ENCODE results near the gene ORAI3.

Gene ORAI3

DNA sequence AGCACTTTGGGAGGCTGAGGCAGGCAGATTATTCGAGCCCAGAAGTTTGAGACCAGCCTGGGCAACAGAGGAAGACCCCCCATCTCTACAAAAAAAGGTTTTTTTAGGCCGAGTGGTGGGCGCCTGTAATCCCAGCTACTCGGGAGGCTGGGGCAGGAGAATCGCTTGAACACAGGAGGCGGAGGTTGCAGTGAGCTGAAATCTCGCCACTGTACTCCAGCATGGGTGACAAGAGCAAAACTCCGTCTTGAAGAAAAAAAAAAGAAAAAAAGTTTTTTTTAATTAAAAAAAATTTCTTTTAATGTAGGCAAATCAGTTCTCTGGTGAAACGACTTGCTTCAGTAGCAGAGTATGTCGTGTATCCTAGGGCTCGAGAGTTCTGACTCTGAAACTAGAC is 47.1 kb downstream of the ORAI3 start:
- Mint-ChIP-seq H3K9me3 (no peaks in the 10 kb centered on the region), H3K4me1 (ENCODE audit: low read depth) (peaks cover 8% of the 10 kb centered on the region), H3K4me3 (peak overlapping the region; percentile 56), H3K36me3 (ENCODE audit: low read depth) (no peaks in the 10 kb centered on the region), H3K27me3 (ENCODE audit: low read depth) (no peaks in the 10 kb centered on the region), H3K27ac (no peak overlapping the region)

DNA sequence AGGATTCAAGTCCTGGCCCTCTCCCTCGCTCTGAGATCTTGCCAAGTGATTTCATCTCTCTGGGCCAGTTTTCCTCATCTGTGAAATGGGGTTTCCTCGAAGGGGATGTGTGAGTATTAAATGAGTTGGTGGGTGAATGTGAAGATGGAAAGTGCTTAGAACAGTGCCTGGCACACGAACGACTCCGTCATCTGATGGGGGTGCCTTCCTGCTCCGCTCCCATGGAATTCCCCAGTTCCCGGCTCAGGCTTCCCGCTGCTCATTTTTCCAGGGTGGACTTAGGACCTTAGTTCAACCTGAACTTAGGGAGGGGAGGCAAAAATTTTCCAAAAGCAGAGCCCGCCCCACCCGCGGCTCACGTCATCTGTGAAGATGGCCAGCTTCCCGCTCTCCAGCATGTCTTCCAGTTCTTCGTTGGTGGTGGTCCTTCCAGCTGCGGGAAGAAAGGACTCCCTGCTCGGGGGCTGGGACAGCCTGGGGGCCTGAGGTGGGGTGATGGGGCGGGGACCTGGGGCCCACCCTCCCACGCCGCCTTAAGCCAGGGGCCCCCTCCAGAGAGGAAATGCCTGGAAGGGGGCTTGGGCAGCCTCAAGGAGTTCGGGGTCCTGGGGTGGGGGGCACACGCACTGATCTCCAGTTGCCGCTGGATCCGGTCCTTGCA is 47.6 kb downstream of the ORAI3 start:
- H3K4me3 Mint-ChIP-seq, result peak overlapping the region; percentile 80
- peaks cover 8% of the 10 kb centered on the region for H3K4me1 Mint-ChIP-seq (ENCODE audit: low read depth)
- no peaks in the 10 kb centered on the region for H3K9me3 Mint-ChIP-seq
- H3K36me3 Mint-ChIP-seq (ENCODE audit: low read depth), result no peaks in the 10 kb centered on the region
- peak overlapping the region; percentile 81 for H3K27ac Mint-ChIP-seq
- no peaks in the 10 kb centered on the region for H3K27me3 Mint-ChIP-seq (ENCODE audit: low read depth)

DNA sequence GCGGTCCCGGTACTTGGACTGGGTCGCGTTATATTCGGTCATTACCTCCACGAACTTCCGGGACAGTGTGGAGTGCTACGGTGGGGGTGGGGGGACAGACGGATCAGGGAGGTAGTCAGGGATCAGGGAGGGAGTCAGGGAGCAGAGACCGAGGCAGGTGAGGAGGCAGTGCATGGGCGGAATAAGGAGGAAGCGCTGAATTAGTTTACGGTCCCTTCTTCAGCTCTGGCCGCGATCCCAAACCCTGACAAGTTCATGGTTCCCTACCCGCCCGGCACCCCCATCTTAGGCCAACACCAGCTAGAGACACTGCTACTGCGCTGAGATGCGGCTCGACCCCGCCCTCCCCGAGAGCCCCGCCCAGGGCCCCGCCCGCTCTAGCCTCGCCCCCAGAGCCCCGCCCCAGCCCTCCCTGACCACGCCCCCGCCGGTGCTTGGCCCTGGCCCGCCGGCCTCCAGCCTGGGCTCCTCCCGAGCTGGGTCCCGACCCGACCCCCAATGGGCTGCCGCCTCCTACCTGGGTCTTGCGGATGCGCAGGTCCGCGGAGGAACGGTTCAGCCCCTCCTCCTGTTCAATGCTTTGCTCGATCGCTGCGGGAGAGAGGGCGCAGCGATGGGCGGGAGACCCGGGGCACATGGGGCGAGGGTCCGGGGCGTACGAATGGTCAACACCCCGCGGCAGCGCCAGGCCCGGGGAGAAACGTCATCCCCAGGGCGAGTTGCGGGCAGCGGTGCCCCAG is 48.3 kb downstream of the ORAI3 start:
- Mint-ChIP-seq H3K27me3 (ENCODE audit: low read depth) (no peaks in the 10 kb centered on the region), H3K4me3 (peak overlapping the region; percentile 80), H3K27ac (peak overlapping the region; percentile 81)

DNA sequence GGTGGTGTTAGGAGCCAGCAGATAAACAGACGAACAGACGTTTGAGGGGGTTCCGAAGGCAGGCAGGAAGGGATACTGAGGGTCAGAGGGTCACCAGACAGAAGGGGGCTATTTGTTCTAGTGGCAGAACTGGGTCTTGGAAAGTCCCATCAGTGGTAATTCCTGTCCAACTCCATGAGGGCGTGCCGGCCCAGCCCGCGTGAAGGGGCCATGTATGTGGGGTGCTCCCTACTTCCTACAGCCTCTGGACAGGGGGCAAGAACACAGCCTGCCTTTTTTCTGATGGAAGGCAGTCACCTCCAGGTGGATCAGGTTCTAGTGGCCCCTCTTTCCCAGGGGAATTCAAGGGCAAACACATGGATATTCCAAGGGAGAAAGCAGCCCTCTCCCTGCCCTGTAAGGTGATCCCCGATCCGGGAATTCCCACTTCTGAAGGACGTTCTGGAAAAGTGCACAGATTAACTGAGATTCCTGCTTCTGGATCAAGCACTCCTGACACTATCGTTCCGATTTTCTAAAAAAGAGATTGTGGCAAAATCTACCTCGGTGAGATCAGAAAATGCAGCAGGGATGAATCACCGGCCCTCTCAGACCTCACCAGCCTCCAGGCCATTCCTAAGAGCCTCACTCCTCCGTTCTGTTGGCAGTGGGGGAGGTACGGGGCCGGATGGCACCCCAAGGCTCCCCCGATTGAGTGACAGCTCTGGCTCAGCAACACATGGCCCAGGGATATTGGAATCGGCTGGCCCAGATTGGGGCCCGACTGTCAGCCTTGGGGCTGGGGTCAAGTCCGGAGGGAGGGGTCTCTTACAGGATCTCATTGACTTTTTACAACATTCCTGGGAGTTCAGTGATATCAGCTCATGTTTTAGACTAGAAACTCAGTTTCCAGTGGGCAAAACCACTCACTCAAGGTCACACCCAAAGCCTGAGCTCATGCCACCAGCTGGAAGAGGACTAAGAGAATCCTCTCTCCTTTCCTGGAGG is 49.1 kb downstream of the ORAI3 start:
- no peak overlapping the region for H3K27ac Mint-ChIP-seq
- no peaks in the 10 kb centered on the region for H3K9me3 Mint-ChIP-seq
- H3K36me3 Mint-ChIP-seq (ENCODE audit: low read depth), result no peaks in the 10 kb centered on the region
- H3K27me3 Mint-ChIP-seq (ENCODE audit: low read depth), result no peaks in the 10 kb centered on the region
- peaks cover 6% of the 10 kb centered on the region for H3K4me1 Mint-ChIP-seq (ENCODE audit: low read depth)
- peak overlapping the region; percentile 53 for H3K4me3 Mint-ChIP-seq

More for the DNA sequence above, 48.3 kb downstream of the ORAI3 start:
- H3K9me3 Mint-ChIP-seq, result no peaks in the 10 kb centered on the region
- H3K36me3 Mint-ChIP-seq (ENCODE audit: low read depth), result no peaks in the 10 kb centered on the region
- H3K4me1 Mint-ChIP-seq (ENCODE audit: low read depth), result peaks cover 8% of the 10 kb centered on the region

DNA sequence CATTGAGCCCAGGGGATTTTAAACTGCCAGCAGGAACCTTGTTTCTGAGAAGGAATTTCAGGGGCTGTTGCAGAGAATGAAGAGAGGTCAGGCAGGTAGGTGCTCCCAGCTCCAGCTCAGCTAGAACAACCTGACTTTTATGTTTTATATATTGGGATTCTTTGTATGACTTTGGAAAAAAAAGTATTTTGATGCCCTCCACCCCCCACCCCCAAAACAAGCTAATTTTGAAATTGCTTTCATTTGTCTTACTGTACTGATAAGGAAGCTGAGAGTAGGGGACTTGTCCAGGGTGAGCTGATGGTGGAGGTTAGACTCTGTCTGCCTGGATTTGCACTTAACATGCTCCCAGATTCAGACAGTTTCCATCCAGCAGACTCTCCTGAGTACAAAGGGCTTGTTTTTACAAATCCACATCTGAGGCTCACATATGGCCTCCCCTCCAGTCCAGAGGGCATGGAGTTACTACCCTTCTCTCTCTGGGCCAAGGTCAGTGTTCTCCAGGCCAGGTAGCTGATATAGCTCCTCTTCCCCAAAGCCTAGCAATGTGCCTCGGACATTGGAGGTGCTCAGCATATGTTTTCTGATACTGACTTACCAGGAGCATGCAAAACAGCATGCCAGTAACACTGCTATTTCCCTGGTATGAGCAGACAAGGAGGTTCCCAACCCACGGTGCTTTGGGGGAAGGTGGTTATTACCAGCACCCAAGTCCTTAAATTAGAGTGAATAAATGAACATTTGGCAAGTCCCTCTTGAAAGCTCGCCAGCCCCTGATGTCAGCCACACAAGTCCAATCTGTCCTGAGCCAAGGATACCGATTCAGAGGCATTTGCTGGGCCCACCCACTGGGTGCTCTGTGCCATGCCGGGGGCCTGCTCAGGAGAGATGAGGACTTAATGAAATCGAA is 50.2 kb downstream of the ORAI3 start:
- H3K4me1 Mint-ChIP-seq (ENCODE audit: low read depth), result peaks cover 6% of the 10 kb centered on the region
- no peak overlapping the region for H3K4me3 Mint-ChIP-seq
- peaks cover 7% of the 10 kb centered on the region for H3K27me3 Mint-ChIP-seq (ENCODE audit: low read depth)
- no peak overlapping the region for H3K27ac Mint-ChIP-seq
- no peaks in the 10 kb centered on the region for H3K36me3 Mint-ChIP-seq (ENCODE audit: low read depth)
- H3K9me3 Mint-ChIP-seq, result no peaks in the 10 kb centered on the region

DNA sequence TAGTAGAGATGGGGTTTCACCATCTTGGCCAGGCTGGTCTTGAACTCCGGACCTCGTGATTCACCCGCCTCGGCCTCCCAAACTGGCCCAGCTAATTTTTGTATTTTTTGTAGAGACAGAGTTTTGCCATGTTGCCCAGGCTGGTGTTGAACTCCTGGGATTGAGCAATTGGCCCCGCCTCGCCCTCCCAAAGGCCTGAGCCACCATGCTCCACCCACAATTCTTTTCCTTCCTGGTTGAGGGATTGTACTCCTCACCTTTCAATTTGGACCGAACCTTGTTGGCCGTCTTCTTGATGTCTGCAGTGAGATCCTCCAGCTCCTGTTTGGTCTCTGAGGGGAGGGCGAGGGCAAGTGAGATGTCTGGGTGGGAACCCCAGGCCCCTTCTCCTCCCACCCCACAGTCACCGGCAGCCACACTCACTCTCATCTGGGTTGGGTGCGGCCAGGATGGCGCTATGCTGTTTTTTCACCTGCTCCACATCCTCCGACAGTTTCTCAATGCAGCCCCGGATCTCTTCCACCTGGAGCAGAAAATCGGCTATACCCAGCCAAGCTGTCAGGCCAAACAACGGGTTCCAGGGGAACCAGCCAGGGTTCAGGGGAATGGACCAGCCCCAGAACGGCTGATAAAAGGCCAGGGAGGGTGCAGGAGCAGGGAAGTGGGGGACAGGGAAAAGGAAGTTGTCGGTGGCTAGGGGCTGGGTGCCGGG is 52.0 kb downstream of the ORAI3 start:
- H3K4me1 Mint-ChIP-seq (ENCODE audit: low read depth), result peaks cover 6% of the 10 kb centered on the region
- H3K9me3 Mint-ChIP-seq, result no peaks in the 10 kb centered on the region
- no peak overlapping the region for H3K27ac Mint-ChIP-seq
- no peaks in the 10 kb centered on the region for H3K36me3 Mint-ChIP-seq (ENCODE audit: low read depth)
- peaks cover 7% of the 10 kb centered on the region for H3K27me3 Mint-ChIP-seq (ENCODE audit: low read depth)
- no peak overlapping the region for H3K4me3 Mint-ChIP-seq

DNA sequence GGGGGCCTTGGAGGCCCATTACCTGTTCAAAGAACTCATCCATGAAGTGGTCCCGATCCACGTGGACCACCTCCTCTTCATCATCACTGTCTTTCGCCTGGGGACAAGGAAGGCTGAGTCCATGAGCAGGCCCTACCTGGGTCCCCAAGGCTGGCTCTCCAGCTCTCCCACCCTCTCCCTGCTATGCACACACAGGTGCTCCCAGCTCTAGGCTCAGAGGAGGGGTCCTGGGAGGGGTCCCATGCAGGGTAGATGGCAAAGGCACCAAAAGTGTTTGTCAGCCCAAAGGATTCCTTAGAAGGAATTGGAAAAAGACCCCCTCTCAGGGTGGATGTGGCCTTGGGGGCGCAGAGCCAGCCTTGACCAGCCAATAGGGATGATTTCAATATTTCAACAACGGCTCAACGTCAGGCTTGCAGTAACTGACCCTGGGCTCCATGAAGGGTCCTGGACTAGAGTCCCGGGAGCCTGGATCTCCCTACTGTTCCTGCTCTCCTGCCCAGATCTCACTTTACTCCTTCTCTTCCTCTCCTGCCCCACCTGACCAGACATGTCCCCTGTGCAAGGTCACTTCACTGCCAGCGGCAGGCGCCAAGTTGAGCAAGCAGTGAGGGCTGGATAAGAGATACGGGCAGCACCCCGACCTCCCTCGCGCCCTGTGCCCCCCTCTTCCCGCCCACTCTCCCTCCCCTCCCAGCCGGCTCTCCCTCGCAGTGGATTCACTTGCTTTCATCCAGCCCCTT is 52.8 kb downstream of the ORAI3 start:
- H3K27me3 Mint-ChIP-seq (ENCODE audit: low read depth), result peaks cover 7% of the 10 kb centered on the region
- no peak overlapping the region for H3K4me3 Mint-ChIP-seq
- no peak overlapping the region for H3K27ac Mint-ChIP-seq
- H3K9me3 Mint-ChIP-seq, result no peaks in the 10 kb centered on the region
- H3K36me3 Mint-ChIP-seq (ENCODE audit: low read depth), result no peaks in the 10 kb centered on the region
- H3K4me1 Mint-ChIP-seq (ENCODE audit: low read depth), result peaks cover 2% of the 10 kb centered on the region

DNA sequence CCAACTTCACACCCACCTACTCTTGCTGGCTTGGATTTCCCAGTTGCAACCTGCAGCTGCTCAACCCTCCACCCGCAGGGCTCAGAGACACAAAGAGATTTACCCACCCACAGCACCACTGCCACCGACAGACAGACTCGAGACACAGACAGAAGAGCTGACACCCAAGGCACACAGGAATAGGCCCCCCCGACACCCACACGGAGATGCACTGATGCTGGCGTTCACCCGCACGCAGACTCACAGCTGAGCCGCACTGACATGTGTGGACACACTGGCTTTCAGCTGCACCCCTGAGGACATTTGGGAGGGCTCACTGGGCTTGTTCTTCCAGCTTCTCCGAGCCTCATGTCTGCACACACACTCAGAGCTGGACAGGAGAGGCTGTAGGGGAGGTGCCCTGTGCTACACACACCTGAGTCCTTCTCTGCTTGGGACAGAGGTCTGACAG is 53.4 kb downstream of the ORAI3 start:
- Mint-ChIP-seq H3K27ac (no peak overlapping the region), H3K36me3 (ENCODE audit: low read depth) (no peaks in the 10 kb centered on the region), H3K4me1 (ENCODE audit: low read depth) (no peaks in the 10 kb centered on the region)

DNA sequence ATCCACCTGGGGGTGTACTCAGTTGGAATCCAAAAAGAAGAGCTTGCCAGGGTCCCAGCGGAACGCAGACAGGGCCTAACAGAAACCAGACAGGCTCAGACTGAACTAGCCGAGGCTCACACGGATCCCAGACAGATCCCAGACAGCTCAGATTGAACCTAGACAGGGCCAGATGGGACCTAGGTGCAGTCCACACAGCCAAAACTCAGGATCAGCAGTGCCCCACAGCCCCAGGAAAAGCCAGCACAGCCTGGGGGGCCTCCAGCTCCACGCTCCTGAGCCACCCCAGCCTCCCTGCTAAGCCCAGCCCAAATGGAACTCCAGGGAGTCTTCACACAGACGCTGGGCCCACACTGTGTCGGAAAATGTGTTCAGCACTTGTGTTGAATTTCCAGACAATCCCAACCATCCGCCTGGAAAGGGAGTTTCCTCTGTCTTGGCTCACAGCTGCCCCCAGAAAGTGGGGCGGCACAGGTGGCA is 54.0 kb downstream of the ORAI3 start:
- no peaks in the 10 kb centered on the region for H3K36me3 Mint-ChIP-seq (ENCODE audit: low read depth)
- H3K27me3 Mint-ChIP-seq (ENCODE audit: low read depth), result peaks cover 12% of the 10 kb centered on the region
- H3K9me3 Mint-ChIP-seq, result no peaks in the 10 kb centered on the region
- H3K27ac Mint-ChIP-seq, result no peak overlapping the region
- H3K4me3 Mint-ChIP-seq, result no peak overlapping the region
- no peaks in the 10 kb centered on the region for H3K4me1 Mint-ChIP-seq (ENCODE audit: low read depth)

More for the DNA sequence above, 53.4 kb downstream of the ORAI3 start:
- H3K4me3 Mint-ChIP-seq, result no peak overlapping the region
- H3K9me3 Mint-ChIP-seq, result no peaks in the 10 kb centered on the region
- peaks cover 8% of the 10 kb centered on the region for H3K27me3 Mint-ChIP-seq (ENCODE audit: low read depth)

DNA sequence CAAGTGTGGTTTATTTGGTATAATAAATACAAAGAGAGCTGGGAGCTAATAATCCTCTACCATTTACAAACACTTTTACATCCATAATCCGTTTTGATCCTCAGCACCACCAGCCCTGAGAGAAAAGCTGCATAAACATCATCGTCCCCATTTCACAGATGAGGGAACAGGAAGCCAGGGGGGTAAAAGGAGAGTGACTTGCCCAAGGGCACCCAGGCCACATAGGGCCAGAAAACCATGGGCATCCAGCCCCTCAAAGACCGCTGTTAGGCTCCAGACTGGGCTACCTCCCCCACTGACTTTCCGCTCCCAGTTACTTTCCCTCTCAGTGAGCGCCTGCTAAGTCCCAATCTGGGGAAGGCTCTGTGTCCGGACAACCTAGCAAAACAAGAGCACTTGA is 54.9 kb downstream of the ORAI3 start:
- H3K27me3 Mint-ChIP-seq (ENCODE audit: low read depth), result peaks cover 12% of the 10 kb centered on the region
- no peak overlapping the region for H3K27ac Mint-ChIP-seq
- no peaks in the 10 kb centered on the region for H3K36me3 Mint-ChIP-seq (ENCODE audit: low read depth)
- H3K4me3 Mint-ChIP-seq, result no peak overlapping the region
- no peaks in the 10 kb centered on the region for H3K4me1 Mint-ChIP-seq (ENCODE audit: low read depth)
- no peaks in the 10 kb centered on the region for H3K9me3 Mint-ChIP-seq
